Measurements from ENCODE around the gene MBD3L3. TPM values are rescaled to one million over a fixed set of nuclear protein-coding genes. Genes with fewer than 3 reads are reported as not detected.
"Not testable (repeated sequence)": the region's sequence is repeated elsewhere in the genome, so short reads cannot be mapped to it uniquely, and the experiment has no call there.

MBD3L3 gene
- not detected in 2 replicates for total RNA-seq
- long read RNA-seq, result 0 reads

- DNase-seq (ENCODE audit: extremely low spot score, unreplicated experiment); H3K27ac Mint-ChIP-seq (ENCODE audit: unreplicated experiment); H3K4me1 Mint-ChIP-seq (ENCODE audit: unreplicated experiment); H3K4me3 Mint-ChIP-seq (ENCODE audit: unreplicated experiment); H3K36me3 Mint-ChIP-seq (ENCODE audit: unreplicated experiment); H3K27me3 Mint-ChIP-seq (ENCODE audit: unreplicated experiment); H3K9me3 Mint-ChIP-seq (ENCODE audit: unreplicated experiment): not testable (repeated sequence)
These were observed at the start of gene MBD3L3 for GRCh38 chr19:7058576-7058975. MBD3L3 (minus strand) TSS chr19:7058676; CDS start chr19:7058605, 71 bp downstream.

GRCh38 chr19:7106711-7107657, 48.5 kb upstream of the MBD3L3 start:
- Mint-ChIP-seq H3K4me1 (ENCODE audit: unreplicated experiment) (peaks cover 2% of the 10 kb centered on the region), H3K27ac (ENCODE audit: unreplicated experiment) (no peak overlapping the region), H3K9me3 (ENCODE audit: unreplicated experiment) (no peaks in the 10 kb centered on the region), H3K36me3 (ENCODE audit: unreplicated experiment) (no peaks in the 10 kb centered on the region), H3K27me3 (ENCODE audit: unreplicated experiment) (no peaks in the 10 kb centered on the region), H3K4me3 (ENCODE audit: unreplicated experiment) (no peak overlapping the region)
- no peak for DNase-seq (ENCODE audit: extremely low spot score, unreplicated experiment)
- TF ChIP-seq, protein P1, sequence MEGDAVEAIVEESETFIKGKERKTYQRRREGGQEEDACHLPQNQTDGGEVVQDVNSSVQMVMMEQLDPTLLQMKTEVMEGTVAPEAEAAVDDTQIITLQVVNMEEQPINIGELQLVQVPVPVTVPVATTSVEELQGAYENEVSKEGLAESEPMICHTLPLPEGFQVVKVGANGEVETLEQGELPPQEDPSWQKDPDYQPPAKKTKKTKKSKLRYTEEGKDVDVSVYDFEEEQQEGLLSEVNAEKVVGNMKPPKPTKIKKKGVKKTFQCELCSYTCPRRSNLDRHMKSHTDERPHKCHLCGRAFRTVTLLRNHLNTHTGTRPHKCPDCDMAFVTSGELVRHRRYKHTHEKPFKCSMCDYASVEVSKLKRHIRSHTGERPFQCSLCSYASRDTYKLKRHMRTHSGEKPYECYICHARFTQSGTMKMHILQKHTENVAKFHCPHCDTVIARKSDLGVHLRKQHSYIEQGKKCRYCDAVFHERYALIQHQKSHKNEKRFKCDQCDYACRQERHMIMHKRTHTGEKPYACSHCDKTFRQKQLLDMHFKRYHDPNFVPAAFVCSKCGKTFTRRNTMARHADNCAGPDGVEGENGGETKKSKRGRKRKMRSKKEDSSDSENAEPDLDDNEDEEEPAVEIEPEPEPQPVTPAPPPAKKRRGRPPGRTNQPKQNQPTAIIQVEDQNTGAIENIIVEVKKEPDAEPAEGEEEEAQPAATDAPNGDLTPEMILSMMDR (IDR thresholded peaks at IDR 0.05), result no peak

DNA sequence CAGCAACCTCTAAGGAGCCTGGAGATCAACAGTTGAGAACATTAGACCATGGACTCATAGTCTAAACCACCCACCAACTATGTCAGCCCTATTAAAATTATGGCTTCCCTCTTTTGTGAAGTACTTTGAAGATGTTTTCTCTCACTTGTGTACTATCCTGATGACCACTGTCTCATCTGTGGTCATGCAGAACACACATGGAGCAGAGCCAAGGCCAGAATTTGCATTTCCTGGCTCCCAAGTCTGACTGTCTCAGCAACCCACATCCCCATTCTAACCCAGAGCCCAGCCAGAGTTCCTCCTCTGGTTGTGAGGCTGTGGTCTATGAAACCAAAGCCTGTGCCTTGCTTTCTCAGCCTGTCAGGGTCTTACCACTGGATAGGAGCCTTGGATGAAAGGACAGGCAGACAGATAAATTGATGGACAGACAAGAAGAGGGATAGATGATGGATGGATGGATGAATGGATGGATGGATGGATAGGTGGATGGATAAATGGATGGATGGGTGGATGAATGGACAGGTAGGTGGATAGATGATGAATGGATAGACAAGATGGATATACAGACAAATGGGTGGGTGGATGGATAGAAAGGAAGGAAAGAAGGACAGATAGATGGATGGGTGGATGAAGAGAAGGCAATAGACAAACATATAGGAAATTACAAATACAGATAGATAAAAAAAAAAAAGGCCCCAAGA, 46.4 kb upstream of the MBD3L3 start:
- DNase-seq (ENCODE audit: extremely low spot score, unreplicated experiment), result no peak
- TF ChIP-seq, protein P1 (IDR thresholded peaks at IDR 0.05), result no peak
- Mint-ChIP-seq H3K9me3 (ENCODE audit: unreplicated experiment) (no peaks in the 10 kb centered on the region), H3K27me3 (ENCODE audit: unreplicated experiment) (no peaks in the 10 kb centered on the region), H3K4me1 (ENCODE audit: unreplicated experiment) (no peaks in the 10 kb centered on the region), H3K36me3 (ENCODE audit: unreplicated experiment) (no peaks in the 10 kb centered on the region), H3K4me3 (ENCODE audit: unreplicated experiment) (no peak overlapping the region), H3K27ac (ENCODE audit: unreplicated experiment) (no peak overlapping the region)

- H3K27me3 Mint-ChIP-seq (ENCODE audit: unreplicated experiment), result no peaks in the 10 kb centered on the region
- peaks cover 10% of the 10 kb centered on the region for H3K4me1 Mint-ChIP-seq (ENCODE audit: unreplicated experiment)
- H3K36me3 Mint-ChIP-seq (ENCODE audit: unreplicated experiment), result peaks cover 3% of the 10 kb centered on the region
- no peak overlapping the region for H3K4me3 Mint-ChIP-seq (ENCODE audit: unreplicated experiment)
- TF ChIP-seq, protein P1 (IDR thresholded peaks at IDR 0.05), result no peak
- DNase-seq (ENCODE audit: extremely low spot score, unreplicated experiment), result no peak
- H3K27ac Mint-ChIP-seq (ENCODE audit: unreplicated experiment), result no peak overlapping the region
- peaks cover 12% of the 10 kb centered on the region for H3K9me3 Mint-ChIP-seq (ENCODE audit: unreplicated experiment)
These were observed 43.2 kb upstream of the MBD3L3 start for GRCh38 chr19:7101498-7102253.

DNA sequence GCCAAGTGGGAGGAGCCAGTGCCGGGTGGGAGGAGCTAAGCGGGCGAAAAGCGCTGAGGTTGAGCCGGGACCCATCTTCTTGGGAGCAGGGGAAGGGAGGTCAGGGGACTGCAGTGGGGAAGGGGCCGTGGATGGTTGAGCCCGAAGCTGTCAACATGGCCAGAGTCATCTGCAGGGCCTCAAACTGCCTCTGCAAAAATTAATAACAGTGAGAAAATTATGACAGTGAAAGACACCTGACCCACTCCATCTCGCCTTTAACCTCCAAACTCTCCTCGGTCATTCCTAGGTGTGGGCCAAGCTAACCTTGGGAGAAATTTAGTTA, 41.1 kb upstream of the MBD3L3 start:
- TF ChIP-seq, protein P1 (IDR thresholded peaks at IDR 0.05), result no peak
- Mint-ChIP-seq H3K4me1 (ENCODE audit: unreplicated experiment) (peaks cover 10% of the 10 kb centered on the region), H3K9me3 (ENCODE audit: unreplicated experiment) (peaks cover 24% of the 10 kb centered on the region), H3K36me3 (ENCODE audit: unreplicated experiment) (peaks cover 10% of the 10 kb centered on the region), H3K27ac (ENCODE audit: unreplicated experiment) (peak overlapping the region; percentile 99), H3K4me3 (ENCODE audit: unreplicated experiment) (peak overlapping the region; percentile 87), H3K27me3 (ENCODE audit: unreplicated experiment) (no peaks in the 10 kb centered on the region)
- no peak for DNase-seq (ENCODE audit: extremely low spot score, unreplicated experiment)

All from osteocyte (in vitro differentiated cells).